ENCODE results near the gene ABCA8.

- TF ChIP-seq CTCF (IDR thresholded peaks at IDR 0.05) (no peak), POLR2A (IDR thresholded peaks at IDR 0.05) (no peak)
Measured at GRCh38 chr17:68908045-68908444, 47.1 kb downstream of the ABCA8 start.
